Measurements from ENCODE around the gene ESRRB.

DNA sequence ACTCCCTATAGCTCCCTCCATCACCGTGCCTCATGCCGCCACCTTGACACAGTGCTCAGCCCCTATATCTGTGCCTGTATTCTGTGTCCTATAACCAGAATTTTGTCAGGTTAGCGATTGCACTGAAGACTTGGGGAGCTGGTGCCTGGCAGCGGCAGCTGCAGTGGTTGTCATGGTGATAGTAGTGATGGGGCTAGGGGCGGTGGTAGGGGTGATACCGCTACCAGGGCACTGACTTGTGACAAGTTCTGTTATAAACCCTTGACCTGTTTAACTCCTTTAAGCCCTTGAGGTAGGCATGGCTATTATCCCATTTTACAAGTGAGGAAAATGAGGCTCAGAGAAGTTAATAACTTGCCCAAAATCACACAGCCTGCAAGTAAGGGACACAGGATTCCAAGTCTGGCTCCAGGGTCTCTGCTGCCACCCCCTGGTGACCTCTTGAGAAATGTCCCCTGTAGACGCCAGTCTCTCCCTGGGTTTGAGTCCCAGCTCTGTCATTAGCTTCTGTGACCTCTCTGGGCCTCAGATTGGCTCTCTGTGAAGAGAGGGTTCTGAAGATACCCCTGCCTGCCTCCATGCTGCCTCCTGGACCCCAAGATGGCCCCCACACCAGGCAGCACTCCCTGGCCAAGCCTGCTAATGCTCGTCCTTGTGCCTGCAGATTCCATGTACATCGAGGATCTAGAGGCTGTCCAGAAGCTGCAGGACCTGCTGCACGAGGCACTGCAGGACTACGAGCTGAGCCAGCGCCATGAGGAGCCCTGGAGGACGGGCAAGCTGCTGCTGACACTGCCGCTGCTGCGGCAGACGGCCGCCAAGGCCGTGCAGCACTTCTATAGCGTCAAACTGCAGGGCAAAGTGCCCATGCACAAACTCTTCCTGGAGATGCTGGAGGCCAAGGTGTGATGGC is 121.9 kb downstream of the ESRRB start:
- TF ChIP-seq POLR2AphosphoS5 (IDR thresholded peaks at IDR 0.05) (no peak), CTCF (IDR thresholded peaks at IDR 0.05) (no peak)

Measured in gastroesophageal sphincter (tissue), 3 donors.